NCI-H345 treated with DMSO at 0.1 percent for 48 hours (cell line): ENCODE results near the gene YIPF1.
A peak's percentile ranks its signal among the peaks of the same experiment; 100 is the strongest.
"Not testable (repeated sequence)": the region's sequence is repeated elsewhere in the genome, so short reads cannot be mapped to it uniquely, and the experiment has no call there.

Experiments
- DNase-seq: peaks from one replicate; lab custom pipeline; 2025; ENCODE audit not compliant: unreplicated experiment; lab: John Stamatoyannopoulos, UW

Gene YIPF1

DNA sequence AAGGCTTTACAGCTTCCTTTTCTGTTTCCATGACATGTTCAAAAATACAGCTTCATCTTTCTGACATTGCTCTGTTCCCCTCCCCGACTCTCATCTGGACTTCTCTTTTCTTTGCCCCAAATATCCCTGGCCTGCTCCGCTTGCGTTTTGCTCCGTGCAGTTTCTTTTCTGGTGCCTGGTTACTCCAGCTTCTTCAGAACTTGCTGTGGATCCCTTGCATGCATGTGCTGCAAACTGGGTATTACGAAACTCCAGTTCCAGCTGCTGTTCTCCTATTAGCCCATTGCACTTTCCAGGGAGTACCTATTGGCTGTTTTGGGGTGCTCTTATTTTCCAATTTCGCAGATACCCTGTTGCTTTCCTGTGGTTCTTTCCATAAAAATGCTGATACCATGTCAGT lies 41.6 kb downstream of the YIPF1 start:
- no peak for DNase-seq

DNA sequence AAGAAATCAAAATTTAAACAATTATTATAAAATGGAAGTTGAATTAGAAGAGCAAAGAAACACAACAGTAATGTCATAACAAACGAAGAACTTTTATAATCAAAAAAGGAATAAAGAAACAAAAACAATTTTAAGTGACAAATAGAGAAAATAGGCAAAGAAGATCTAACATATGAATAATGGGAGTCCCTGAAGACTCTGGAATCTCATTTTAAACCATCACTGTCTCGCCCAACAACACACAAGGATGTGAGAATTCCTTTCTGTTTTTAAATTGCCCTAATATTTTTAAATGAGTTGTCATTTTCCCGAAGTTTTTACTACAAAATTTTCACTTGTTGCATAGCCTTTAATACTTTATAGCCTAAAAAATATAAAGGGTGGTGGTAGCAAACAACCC lies 47.2 kb downstream of the YIPF1 start:
- no peak for DNase-seq

DNA sequence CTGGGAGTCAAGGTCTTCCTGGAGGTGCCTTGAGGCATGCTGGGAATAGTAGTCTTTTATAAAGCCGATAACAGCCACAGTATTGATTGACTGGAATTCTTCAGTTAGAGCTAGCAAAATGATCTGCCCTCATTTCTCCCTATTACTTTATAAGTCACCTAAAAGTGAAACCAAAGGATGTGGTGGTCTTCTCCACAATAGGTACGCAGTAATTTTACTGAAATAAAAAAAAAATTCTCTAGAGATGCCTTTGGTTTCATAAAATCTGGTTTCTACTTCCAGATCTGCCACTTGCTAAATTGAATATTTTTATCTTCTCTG lies 51.0 kb downstream of the YIPF1 start:
- no peak for DNase-seq

DNA sequence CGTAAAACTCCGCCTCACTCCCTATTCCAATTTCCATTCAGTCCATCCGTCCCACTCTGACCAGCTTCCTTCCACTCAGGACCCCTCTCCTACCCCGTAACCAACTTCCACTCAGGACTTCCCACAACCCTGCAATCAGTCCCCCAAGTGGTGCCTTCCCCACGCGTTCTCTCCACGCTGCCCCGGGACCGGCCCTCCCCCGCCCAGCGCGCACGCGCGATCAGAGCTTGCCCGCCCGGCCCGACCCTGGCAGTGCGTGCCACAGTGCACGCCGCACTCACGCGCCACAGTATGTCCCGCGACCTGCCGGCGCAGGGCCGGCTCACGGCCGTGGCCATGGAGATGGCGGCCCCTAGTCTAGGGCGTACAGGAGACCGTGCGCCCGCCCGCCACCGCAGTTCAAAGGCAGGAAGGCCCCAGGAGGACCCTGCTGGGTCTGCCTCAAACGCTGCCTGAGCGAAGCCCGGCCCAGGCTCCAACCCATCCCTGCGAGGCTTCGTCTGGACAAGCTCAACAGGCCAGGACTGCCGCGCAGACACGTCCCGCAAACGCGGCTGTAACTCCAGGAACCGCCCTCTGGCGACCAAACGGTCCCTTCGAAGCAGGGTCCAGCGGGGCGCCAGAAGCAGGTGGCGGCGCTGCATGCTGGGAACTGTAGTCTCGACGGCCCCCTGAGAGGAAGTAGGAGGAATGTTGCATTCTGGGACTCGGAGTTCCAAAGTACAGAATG lies 51.5 kb downstream of the YIPF1 start, which contains the start of gene NDC1:
NDC1 (minus strand) TSS at position 373 of the 730 bp plus-strand sequence; CDS start at position 338, 35 bp downstream.
- DNase-seq = peak; percentile 96

- peak; percentile 14 for DNase-seq
Measured at GRCh38 chr1:53837646-53837923, 52.0 kb downstream of the YIPF1 start.

DNA sequence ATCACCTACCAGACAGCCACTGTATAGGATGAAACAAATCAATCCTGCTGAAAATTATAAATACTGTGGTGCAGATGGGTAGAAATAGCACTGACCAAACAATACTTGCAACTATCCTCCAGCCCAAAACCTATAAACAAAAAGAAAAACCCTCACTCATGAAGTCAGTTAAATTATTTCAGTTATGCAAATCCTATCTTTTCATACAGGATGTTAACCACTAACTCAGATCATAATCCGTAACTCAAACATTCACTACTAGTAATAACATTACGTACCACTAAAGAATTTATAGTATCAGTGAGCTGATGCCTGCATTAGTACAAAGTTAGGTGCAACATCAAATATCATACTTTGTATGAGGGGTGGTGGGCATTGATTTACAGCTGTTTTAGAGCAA lies 54.1 kb downstream of the YIPF1 start:
- DNase-seq = no peak

DNA sequence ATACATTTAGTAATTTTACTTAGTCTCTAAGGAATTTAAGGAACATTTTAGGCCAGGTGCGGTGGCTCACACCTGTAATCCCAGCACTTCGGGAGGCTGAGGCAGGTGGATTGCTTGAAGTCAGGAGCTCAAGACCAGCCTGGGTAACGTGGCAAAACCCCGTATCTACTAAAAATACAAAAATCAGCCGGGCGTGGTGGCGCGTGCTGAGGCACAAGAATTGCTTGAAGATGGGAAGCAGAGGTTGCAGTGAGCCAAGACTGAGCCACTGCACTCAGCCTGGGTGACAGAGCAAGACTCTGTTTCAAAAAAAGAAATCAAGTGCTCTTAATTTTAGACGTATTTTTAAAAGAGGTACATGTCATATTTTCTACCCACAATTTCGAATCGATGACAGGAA lies 54.8 kb downstream of the YIPF1 start:
- DNase-seq = no peak

- no peak for DNase-seq
Measured at GRCh38 chr1:53833393-53833792, 56.2 kb downstream of the YIPF1 start.

DNA sequence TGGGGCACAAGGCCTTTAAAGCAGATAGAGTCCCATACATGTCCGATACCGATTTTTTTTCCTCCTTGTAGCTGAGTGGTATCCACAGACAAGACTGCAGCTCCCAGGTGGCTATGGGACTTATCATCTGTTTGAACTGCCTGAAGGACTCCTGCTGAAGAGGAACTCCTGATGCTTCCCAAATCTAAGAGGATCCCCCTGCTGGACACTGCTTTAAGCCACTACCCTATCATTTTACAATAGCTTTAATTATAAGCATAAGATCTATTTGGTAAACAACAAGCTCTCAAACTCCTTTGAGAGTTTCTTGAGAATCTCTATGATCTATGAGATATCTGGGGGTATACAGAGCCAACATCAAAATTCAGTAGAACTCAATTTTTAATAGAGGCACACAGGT lies 63.2 kb downstream of the YIPF1 start:
- no peak for DNase-seq

DNA sequence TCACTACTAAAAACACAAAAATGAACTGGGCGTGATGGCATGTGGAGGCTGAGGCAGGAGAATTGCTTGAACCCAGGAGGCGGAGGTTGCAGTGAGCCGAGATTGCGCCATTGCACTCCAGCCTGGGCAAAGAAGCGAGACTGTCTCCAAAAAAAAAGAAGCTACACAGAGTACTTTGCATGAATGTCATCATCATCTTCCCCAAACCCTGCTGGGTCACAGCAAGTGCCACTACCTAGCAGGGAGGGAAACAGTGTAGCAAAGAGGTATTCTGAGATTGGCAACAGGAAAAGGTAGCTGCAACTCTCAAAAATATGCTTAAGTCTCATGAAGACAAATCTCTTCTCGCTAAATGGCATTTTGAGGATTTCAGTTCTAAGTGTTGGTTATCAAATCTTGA lies 64.3 kb downstream of the YIPF1 start:
- DNase-seq = no peak

DNA sequence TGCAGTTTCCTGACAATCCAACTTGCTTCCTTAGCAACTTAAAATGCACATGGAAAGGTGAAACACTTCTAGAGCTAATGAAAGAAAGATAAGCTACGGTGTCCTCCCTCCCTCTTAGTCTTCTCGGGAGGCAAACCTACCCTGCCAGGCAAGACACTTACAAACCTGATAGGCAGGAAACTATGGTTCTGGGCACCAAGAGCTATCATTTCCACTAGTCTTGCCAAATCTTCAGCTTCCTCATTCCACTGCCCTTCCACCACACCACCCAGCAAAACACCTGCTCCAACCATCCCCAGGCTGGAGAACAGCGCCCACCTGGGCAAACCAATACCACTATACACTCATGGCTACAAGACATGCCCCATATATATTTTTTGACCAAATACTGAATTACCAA lies 66.7 kb downstream of the YIPF1 start:
- no peak for DNase-seq

GRCh38 chr1:53821380-53821779 lies 68.2 kb downstream of the YIPF1 start:
- DNase-seq = no peak

DNA sequence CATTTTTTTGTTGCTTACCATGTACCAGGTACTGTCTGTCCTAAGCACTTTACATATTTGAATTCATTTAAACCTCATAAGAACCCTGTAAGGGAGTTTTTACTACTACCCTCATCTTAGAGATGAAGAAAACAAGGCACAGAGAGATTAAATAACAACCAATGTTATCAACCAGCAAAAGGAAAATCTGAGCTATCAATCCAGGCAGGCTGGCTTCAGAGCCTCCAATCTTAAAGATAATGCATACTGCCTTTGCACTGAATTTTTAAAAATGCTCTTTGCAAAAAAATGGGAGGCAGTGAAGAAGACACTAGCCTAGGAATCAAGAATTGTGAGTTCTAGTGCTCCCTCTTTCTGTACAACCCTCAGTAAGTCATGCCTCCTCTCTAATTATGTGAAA lies 70.2 kb downstream of the YIPF1 start:
- DNase-seq = no peak

- not testable (repeated sequence) for DNase-seq
Measured at GRCh38 chr1:53816584-53816983, 73.0 kb downstream of the YIPF1 start.

DNA sequence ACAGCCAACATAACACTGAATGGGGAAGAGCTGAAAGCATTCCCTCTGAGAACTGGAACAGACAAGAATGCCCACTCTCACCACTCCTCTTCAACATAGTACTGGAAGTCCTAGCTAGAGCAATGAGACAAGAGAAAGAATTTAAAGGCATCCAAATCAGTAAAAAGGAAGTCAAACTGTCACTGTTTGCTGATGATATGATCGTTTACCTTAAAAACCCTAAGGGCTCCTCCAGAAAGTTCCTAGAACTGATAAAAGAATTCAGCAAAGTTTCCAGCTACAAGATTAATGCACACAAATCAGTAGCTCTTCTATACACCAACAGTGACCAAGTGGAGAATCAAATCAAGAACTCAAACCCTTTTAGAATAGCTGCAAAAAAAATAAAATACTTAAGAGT lies 74.1 kb downstream of the YIPF1 start:
- not testable (repeated sequence) for DNase-seq

DNA sequence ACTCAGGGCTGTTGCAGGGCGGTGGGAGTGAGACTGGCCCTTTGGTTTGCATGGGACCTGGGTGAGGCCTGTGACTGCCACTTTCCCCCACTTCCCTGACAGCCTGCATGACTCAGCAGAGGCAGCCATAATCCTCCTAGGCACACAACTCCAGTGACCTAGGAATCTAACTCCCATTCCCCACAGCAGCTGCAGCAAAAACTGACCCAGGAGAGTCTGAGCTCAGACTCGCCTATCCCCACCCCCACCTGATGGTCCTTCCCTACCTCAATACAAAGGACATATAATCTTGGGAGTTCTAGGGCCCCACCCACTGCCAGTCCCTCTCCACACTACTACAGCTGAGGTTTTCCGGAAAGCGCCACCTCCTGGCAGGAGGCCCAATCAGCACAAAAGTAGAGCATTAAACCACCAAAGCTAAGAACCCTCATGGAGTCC lies 78.2 kb downstream of the YIPF1 start:
- no peak for DNase-seq

DNA sequence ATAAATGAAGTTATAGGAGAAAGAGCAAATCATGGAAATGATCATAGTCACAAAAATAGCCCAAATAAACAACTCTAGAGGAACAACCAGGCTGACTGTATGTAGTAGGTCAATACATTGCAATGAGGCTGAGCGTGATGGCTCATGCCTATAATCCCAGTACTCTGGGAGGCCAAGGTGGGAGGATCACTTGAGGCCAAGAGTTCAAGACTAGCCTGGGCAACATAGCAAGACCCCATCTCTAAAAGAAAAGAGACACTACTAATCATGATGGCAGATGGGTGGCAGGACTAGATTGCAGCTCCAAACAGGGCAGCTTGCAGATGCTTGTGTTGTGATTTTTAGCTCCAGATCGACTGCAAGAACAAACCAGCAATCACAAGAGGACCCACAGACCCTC lies 79.1 kb downstream of the YIPF1 start:
- no peak for DNase-seq

DNA sequence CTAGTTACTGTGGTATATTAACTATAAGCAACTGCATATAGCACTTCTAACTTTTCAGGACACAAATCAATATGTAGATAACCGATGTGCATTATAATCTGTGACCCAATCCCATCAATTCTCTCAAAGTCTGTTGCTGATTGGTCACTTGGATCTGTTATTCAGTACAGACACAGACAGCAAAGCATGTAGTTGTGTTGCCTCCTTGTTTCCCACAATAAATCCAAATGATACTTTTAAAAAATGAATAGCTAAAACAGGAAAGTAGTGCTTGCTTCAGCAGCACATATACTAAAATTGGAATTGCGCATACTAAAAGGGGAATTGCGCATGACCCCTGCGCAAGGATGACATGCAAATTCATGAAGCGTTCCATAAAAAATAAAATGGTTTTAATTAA lies 79.6 kb downstream of the YIPF1 start:
- DNase-seq = no peak

DNA sequence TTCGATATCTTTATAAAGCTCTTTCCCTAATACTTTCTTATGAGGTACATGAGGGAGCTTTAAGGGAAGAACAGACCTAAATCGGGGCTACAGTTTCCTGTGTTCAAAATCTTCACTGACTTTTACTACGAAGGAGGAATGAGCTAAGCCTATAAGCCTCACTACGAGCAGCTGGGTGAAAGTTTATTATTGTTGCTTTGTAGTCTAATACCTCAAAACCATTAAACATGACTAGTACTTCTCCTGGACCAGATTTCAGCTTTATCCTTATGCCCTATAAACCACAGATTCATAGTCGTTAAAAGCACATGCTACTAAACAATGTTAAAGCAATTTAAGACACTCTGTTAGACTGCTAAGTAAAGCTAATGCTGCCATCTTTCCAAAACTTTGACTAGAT lies 81.7 kb downstream of the YIPF1 start:
- no peak for DNase-seq

GRCh38 chr1:53804791-53805505 lies 84.6 kb downstream of the YIPF1 start:
- no peak for DNase-seq

GRCh38 chr1:53804181-53804580 lies 85.4 kb downstream of the YIPF1 start:
- DNase-seq = no peak
